Stimulated activated CD4-positive, alpha-beta T cell treated with anti-CD3 and anti-CD28 coated beads, TNF-alpha, amount 100 ng/mL, for 1 hour (primary cell): ENCODE results near the gene KIZ.

Source experiments
- DNase-seq, 3 donors: peaks; one replicate each; pipeline ENCODE4 v3.0.0-alpha.2; 2020; ENCODE audit warnings: low read depth in 3 of 3, low spot score in 1 of 3

KIZ gene

GRCh38 chr20:21125849-21126580 lies at the start of gene KIZ:
Gene KIZ, plus strand, starts transcription at chr20:21126082. Its CDS starts 34 bp downstream, at chr20:21126116.
- DNase-seq = peak; percentile 94 to 99 (median 96)

GRCh38 chr20:21077809-21078345 lies 48.0 kb upstream of the KIZ start:
- no peak for DNase-seq

GRCh38 chr20:21082584-21082983 lies 43.3 kb upstream of the KIZ start:
- no peak for DNase-seq

- no peak for DNase-seq
Observed at GRCh38 chr20:21083825-21084325, 42.0 kb upstream of the KIZ start.

GRCh38 chr20:21087862-21088540 lies 37.9 kb upstream of the KIZ start:
- DNase-seq = no peak

GRCh38 chr20:21089391-21089790 lies 36.5 kb upstream of the KIZ start:
- DNase-seq = no peak

DNA sequence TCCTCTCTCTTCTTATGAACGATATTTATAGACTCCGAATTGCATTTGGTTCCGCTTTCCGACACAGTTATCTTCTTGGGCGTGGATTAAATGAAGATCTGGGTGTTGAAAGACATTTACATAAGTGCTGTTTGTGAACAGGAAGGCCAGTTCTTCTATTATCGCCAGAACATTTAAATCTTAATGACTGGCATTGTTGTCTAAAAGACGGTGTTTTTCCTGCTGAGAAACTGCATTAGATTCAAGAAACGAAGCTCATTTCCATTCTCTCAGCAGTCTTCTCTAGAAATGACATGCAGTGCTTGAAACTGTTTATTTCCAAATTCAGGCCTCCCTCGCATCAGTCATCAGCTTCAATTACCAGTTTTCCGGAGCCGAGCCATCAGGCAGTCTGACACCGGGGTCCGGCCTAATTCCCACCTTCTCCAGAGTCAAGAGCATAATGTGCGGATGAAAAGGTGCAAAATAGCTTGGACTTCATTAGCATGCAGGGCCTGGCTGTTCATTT lies 35.7 kb upstream of the KIZ start:
- DNase-seq = no peak

GRCh38 chr20:21090721-21091120 lies 35.2 kb upstream of the KIZ start:
- no peak for DNase-seq

DNA sequence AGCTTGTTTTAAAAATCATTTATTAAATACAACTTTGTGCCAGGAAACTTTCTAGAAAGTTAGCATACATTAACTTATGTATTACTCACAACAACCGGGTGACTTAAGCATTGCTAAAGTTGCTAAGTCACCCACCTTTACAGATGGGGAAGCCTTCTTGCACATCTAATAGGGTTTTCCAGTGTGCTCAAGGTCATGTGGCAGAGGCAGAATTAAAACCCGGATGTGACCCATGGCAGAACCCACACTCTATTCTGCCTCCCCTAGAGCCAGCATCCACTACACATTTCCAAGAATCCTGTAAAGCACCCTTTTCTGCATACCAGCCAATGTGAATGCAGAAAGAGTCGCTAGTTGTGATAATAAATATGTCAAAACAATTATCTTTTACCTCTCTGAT lies 33.1 kb upstream of the KIZ start:
- no peak for DNase-seq

DNA sequence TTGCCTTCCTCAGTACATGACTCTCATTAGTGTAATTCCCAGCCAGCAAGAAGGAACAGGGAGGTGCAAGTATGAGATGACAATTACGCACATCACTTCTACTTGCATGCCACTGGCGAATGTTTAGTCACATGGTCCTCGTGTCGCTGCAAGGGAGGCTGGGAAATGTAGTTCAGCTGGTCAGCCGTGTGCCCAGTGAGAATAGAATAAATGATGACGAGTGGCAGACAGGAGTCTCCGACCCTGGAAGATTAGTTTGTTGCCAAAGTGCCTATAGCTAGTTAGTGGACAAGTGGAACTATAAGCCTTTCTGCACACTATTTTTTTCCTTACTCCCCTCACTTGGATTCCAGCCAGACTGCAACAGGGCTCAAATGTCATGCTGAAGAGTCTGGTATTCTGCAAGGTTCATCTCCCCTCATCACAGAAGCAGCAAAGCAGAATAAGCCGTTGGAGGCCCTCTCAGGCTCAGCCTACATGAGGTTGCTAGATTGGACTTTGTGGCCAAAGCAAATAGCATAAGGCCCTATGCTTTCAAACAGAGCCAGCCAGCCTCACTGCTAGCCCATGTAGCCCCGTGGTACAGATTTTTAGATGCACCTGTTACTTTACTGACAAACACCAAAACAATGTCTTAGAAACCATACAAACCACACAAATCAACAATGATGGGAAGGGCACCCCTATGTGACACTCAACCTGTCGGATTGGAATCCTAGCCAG lies 29.4 kb upstream of the KIZ start:
- no peak for DNase-seq

GRCh38 chr20:21099751-21100577 lies 25.9 kb upstream of the KIZ start:
- DNase-seq = peak in 1 of 3 donors; percentile 21

- no peak for DNase-seq
Observed at GRCh38 chr20:21100578-21101452, 25.1 kb upstream of the KIZ start.

DNA sequence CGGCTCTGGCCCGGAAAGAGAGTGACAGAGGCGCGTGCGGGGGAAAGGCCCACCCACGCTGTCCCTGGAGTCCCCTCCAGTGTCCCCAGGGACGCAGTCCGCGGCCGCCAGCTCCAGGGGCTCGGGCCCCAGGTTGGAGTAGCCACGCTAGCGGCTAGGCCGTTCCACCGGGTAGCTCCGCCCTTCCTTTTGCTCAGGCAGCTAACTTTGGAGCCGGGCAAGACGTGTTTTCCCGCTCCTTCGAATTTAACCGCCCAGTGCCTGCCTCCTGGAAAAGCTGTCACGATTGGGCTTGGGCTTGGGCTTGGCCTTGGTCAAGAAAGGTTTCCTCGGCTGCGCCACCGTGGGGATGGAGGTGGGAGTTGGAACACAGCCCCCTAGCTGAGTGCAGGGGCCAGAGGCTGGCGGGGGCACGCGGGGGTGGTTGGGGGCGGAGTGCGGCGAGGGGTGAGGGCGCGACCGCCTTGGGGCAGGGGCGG lies 24.4 kb upstream of the KIZ start:
- DNase-seq = no peak

GRCh38 chr20:21101932-21102575 lies 23.8 kb upstream of the KIZ start:
- no peak for DNase-seq

GRCh38 chr20:21102603-21103311 lies 23.1 kb upstream of the KIZ start:
- DNase-seq = no peak

DNA sequence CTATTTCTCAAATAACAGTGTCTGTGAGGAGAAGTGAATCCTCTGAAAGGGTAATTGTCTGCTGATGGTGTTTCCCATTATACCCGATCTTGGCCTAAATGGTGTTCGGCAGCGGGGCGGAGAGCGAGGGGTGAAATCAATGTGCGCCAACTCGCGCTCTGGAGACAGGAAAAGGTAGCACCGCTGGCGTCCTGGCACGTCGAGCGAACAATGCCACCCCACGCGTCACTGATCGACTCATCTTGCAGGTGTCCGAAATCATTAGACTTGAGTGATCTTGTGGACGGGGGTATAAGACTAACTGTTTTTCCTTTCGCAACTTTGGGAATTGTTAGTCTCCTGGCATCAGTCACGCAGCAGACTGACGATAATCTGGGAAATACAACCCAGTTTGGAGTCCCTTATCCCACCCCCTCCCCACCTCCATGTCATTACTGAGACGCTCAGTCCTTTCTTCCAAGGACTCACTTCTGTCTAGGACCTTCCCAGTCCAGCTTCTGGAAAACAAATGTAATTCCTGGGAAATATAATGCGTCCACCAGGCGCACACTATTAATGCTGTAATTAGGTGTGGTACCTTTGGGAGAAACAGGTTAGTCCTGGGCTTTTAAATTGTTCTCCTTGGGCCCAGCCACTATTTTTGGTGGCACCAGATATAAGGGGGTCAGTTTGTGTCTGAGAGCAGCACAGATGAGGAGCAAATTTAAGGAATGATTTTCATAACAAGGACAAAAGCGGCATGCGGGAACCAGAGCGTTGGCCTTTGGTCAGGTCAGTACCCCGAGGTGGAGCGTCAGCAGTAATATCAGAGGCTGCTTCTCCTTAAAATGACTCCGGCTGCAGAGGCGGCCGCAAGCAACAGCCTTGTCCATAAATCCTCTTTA lies 22.1 kb upstream of the KIZ start:
- no peak for DNase-seq

- no peak for DNase-seq
Observed at GRCh38 chr20:21104466-21104761, 21.5 kb upstream of the KIZ start.

- DNase-seq = no peak
Observed at GRCh38 chr20:21104921-21105320, 21.0 kb upstream of the KIZ start.
